CD4-positive, alpha-beta T cell treated with Interleukin-15 for 4 hours (primary cell): ENCODE measurements around the gene WT1.

Experiments
- DNase-seq: peaks from one replicate; pipeline ENCODE4 v3.0.0-alpha.2; 2020; ENCODE audit warnings: low spot score

The WT1 gene

GRCh38 chr11:32421992-32422391, 13.3 kb downstream of the WT1 start:
- DNase-seq: no peak

- DNase-seq: peak; percentile 40
Observed at GRCh38 chr11:32420937-32421901, 14.1 kb downstream of the WT1 start.

GRCh38 chr11:32420139-32420538, 15.2 kb downstream of the WT1 start:
- no peak for DNase-seq

- no peak for DNase-seq
Observed at GRCh38 chr11:32418836-32419235, 16.5 kb downstream of the WT1 start.

GRCh38 chr11:32417806-32418205, 17.5 kb downstream of the WT1 start:
- no peak for DNase-seq

GRCh38 chr11:32416301-32416700, 19.0 kb downstream of the WT1 start:
- no peak for DNase-seq

GRCh38 chr11:32414925-32415324, 20.4 kb downstream of the WT1 start:
- no peak for DNase-seq

GRCh38 chr11:32411942-32412615, 23.3 kb downstream of the WT1 start:
- no peak for DNase-seq

- no peak for DNase-seq
Observed at GRCh38 chr11:32405592-32405991, 29.7 kb downstream of the WT1 start.

- no peak for DNase-seq
Observed at GRCh38 chr11:32402836-32403235, 32.5 kb downstream of the WT1 start.

- no peak for DNase-seq
Observed at GRCh38 chr11:32400670-32401369, 34.5 kb downstream of the WT1 start.

GRCh38 chr11:32400196-32400595, 35.1 kb downstream of the WT1 start:
- DNase-seq: no peak

GRCh38 chr11:32396991-32397390, 38.3 kb downstream of the WT1 start:
- DNase-seq: no peak

- no peak for DNase-seq
Observed at GRCh38 chr11:32396331-32396730, 39.0 kb downstream of the WT1 start.

- no peak for DNase-seq
Observed at GRCh38 chr11:32395127-32395526, 40.2 kb downstream of the WT1 start.

- DNase-seq: no peak
Observed at GRCh38 chr11:32392840-32393239, 42.5 kb downstream of the WT1 start.

GRCh38 chr11:32391956-32392553, 43.3 kb downstream of the WT1 start:
- DNase-seq: no peak

GRCh38 chr11:32391479-32391878, 43.9 kb downstream of the WT1 start:
- DNase-seq: no peak

- DNase-seq: no peak
Observed at GRCh38 chr11:32390712-32391111, 44.6 kb downstream of the WT1 start.

GRCh38 chr11:32388871-32389770, 46.2 kb downstream of the WT1 start:
- DNase-seq: no peak

GRCh38 chr11:32388365-32388764, 47.0 kb downstream of the WT1 start:
- DNase-seq: no peak
